GM20000 (cell line): ENCODE data around the gene PCID2.
A peak's percentile ranks its signal among the peaks of the same experiment; 100 is the strongest.
"Not testable (repeated sequence)": the region's sequence is repeated elsewhere in the genome, so short reads cannot be mapped to it uniquely, and the experiment has no call there.

ENCODE experiments used
- DNase-seq: peaks from one replicate; pipeline ENCODE4 v3.0.0; 2012; ENCODE audit warnings: low spot score
- CTCF ChIP-seq: IDR thresholded peaks from 2 replicates; pipeline ENCODE4 v1.5.1; 2012; ENCODE audit warnings: mild to moderate bottlenecking, control low read depth; ENCODE audit errors: extremely low read depth, missing control alignments

PCID2 gene

GRCh38 chr13:113208421-113209335 is at the start of gene PCID2:
Gene PCID2 (minus strand): TSS chr13:113208669. CDS start chr13:113208634, 35 bp downstream.
- DNase-seq = peak; percentile 97
- no peak for TF ChIP-seq CTCF

- DNase-seq = not testable (repeated sequence)
These were observed 49.4 kb upstream of the PCID2 start for GRCh38 chr13:113257908-113258307.

- DNase-seq = no peak
These were observed 44.1 kb upstream of the PCID2 start for GRCh38 chr13:113252516-113253095.

GRCh38 chr13:113245849-113246796 is 37.7 kb upstream of the PCID2 start:
- TF ChIP-seq CTCF = no peak
- DNase-seq = no peak

More at GRCh38 chr13:113252516-113253095, 44.1 kb upstream of the PCID2 start:
- TF ChIP-seq CTCF = no peak

- DNase-seq = no peak
- TF ChIP-seq CTCF = no peak
These were observed 35.4 kb upstream of the PCID2 start for GRCh38 chr13:113243847-113244246.

GRCh38 chr13:113241623-113242022 is 33.2 kb upstream of the PCID2 start:
- not testable (repeated sequence) for DNase-seq

GRCh38 chr13:113239986-113240385 is 31.5 kb upstream of the PCID2 start:
- no peak for TF ChIP-seq CTCF
- DNase-seq = no peak

GRCh38 chr13:113239357-113239756 is 30.9 kb upstream of the PCID2 start:
- TF ChIP-seq CTCF = no peak
- DNase-seq = no peak
